ENCODE measurements around the gene ALOX15B.
"Not testable (repeated sequence)": the region's sequence is repeated elsewhere in the genome, so short reads cannot be mapped to it uniquely, and the experiment has no call there.

ALOX15B gene

DNA sequence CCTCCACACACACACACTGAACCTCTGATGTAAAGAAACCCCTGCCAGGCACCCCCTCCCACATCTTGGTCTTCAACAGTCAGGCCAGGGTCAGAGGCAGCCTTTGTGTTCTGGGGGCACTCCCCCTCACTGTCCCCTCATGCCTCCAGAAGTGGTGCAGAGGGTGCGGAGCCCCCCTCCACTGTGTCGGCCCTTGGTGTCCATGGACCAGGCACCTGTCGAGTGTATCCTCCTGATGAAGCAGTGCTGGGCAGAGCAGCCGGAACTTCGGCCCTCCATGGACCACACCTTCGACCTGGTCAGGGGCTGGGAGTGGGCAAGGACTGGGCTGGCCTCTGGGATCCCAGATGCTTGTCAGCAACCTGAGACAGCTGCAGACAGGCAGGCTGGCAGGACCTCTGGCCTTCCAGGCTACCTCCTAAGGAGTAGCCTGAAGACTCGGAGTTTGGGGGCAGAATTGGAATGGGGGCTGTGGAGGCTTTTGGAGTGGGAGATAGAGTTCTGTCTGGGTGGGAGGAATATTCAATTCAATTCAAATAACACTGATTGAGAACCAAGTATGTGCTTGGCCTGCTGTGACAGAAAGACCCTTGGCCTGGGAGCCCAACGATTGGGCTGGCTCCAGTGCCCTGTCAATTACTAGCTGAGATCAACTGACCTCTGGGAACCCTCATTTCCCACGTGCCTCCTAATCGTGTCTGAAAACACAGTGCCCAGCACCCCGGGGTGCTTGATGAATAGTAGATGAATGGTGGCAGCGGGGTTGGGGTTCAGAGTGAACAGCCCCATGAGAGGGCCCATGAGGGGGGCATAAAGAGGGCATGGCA, 24.9 kb upstream of the ALOX15B start:
- no peak for DNase-seq

DNA sequence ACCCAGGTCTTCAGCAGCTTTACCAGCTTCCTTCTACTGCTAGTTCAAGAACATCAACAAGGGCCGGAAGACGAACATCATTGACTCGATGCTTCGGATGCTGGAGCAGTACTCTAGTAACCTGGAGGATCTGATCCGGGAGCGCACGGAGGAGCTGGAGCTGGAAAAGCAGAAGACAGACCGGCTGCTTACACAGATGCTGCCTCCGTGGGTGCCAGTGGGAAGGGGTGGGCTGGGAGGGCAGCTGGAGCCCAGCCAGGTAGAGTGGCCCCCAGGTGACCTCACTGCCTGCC, 24.4 kb upstream of the ALOX15B start:
- DNase-seq: no peak

DNA sequence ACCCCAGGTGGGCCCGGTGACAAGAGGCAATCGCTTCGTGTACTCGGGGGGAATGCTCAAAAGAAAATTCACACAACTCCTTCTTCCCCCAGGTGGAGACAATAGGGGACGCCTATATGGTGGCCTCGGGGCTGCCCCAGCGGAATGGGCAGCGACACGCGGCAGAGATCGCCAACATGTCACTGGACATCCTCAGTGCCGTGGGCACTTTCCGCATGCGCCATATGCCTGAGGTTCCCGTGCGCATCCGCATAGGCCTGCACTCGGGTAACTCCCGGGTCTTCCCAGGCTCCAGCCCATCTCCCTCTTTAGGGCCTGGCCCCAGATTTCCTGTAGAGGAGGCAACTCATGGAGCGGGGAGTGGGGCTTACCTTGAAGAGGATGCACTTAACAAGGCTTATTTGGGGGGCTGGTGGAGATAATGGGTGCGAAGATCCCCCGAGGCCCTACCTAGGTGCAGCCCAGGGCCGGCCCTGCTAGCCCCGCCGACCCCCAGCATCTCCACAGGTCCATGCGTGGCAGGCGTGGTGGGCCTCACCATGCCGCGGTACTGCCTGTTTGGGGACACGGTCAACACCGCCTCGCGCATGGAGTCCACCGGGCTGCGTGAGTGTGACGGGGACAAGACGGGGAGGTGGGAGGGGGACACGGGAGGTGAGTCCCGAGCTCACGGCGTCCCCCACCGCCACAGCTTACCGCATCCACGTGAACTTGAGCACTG, 23.5 kb upstream of the ALOX15B start:
- no peak for DNase-seq

DNA sequence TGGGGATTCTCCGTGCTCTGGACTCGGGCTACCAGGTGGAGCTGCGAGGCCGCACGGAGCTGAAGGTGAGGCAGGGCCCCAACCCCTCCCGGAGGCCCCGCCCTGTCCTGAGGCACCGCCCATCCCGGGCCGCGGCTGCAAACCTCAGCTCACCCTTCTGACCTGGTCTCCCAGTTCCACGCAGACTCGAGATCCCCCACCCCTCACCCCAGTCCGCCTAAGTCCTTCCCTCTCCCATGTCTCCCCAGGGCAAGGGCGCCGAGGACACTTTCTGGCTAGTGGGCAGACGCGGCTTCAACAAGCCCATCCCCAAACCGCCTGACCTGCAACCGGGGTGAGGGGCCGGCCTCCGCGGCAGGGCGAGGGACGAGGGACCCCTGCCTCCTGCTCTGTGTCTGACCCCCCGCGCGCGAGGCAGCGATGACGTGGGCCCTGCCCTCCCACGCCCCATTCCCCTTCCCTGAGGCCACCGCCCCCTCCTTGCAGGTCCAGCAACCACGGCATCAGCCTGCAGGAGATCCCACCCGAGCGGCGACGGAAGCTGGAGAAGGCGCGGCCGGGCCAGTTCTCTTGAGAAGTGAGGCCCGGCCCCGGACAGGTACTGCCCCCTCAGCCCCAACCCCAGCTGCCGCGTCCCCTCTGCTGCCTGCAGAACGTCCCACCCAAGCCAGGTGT, 22.8 kb upstream of the ALOX15B start:
- DNase-seq: no peak

DNA sequence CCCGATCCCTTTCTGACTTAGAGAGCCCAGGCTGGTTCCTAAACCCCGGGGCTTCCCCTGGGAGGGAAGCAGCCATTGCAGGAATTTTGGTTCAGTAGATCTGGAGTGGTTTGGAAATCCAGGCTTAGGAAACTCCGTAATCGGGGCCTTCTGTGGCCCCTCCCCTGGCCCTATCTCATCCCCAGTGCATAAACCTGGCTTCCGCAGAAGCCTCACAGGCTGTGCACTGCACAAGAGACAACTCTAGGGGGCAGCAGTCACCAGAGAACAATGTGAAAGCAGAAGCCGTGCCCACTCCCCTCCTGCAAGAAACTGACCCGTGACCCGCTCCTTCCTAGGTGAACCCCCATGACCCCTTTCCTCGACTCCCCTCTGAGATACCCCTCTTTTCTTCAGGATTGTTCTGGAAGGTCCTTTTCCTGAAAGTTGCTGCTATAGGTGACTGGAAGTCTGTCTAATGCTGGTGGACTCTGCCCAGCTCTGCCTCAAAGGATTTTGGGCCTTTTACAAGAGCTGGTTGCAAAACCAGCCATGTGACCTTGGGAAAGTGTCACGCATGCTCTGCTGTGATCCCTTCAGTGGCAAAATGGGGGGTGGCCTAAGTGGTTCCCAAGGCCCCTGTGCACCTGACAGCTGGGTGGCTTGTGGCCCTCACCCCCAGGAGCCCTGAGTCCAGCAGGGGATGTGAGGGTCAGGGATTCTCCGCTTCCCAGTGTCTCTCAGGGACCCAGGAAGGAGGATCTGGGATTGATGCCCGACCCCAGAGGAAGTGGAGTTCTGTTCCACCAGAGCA, 22.0 kb upstream of the ALOX15B start:
- DNase-seq: no peak

DNA sequence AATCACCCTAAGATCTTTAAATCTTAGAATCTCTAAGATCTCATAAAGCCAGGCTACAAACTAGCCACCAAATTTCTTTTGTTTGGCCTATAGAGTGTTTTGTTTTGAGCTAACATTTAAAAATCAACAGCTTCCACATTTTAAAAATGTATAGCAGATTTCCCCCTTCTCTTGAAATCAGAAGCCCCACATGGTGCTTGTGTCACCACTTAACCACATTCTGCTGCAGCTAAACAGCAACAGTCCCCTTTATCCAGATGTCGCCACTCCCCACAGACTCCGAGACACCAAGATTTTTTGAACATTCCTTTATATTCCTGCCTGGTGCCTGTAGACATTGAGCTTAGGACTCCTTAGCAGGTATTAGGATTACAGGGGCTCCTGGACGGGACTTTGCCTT, 20.4 kb upstream of the ALOX15B start:
- no peak for DNase-seq

DNA sequence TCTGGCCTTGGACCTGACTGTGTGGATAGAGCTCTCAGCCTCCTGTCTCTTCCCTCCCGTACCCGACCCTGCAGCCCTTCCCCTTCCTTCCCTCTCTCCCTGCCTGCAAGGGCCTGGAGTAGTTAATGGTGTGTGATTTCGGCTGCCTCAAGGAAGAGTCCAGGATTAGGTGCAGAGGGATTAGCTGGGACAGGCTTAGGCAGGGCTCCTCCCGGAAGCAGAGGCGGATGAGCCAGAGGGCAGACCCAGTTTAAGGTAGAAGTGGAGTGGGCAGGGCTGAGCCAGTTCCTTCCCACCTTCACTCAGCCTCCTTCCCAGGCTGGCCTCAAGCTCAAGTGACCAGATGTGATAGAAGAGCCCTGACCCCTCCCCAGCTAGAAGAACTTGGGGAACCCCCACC, 19.7 kb upstream of the ALOX15B start:
- no peak for DNase-seq

DNA sequence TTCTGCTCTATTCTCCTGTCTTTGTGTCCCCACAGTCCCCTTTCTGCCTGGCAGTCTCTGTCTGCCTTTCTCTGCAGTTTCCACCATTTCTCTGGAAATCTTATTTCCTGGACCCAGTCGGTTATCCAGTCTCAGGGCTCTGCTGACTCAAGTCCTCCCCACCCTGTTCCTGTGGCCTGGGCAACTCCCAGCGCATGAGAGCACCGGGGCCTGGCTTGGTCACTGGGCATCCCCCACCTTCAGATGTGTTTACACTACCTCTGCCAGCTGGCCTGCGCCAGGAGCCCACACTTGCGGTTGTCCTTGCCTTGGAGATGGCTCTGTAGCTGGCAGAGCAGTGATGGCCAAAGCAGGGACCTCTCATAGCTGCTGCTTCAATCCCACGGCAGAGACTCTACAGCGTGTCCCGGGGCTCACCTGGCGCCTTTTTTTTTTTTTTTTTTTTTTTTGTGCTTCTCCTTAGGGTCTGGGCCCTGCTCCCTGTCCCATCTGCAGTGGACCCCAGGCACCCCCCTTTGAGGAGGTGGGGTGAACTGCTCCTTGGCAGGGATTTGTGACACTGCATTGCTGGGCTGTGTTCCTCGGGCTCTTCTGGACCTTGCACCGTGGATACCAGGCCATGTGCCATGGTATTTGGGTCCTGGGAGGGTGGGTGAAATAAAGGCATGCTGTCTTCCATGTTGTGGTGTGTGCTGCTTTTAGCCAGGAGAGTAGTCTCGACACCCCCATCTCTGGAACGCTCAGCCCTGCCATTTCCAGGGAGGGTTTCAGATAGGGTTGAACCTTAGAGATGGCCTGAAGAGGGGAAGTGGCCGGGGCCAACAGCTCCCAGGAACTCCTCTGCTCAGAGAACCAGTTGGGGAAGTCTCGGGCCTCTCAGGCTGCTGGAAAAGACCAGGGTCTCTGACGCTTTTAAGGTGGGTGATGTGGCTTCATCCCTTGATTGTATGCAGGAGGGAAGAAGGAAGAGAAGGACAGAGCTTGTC, 18.9 kb upstream of the ALOX15B start:
- DNase-seq: no peak

DNA sequence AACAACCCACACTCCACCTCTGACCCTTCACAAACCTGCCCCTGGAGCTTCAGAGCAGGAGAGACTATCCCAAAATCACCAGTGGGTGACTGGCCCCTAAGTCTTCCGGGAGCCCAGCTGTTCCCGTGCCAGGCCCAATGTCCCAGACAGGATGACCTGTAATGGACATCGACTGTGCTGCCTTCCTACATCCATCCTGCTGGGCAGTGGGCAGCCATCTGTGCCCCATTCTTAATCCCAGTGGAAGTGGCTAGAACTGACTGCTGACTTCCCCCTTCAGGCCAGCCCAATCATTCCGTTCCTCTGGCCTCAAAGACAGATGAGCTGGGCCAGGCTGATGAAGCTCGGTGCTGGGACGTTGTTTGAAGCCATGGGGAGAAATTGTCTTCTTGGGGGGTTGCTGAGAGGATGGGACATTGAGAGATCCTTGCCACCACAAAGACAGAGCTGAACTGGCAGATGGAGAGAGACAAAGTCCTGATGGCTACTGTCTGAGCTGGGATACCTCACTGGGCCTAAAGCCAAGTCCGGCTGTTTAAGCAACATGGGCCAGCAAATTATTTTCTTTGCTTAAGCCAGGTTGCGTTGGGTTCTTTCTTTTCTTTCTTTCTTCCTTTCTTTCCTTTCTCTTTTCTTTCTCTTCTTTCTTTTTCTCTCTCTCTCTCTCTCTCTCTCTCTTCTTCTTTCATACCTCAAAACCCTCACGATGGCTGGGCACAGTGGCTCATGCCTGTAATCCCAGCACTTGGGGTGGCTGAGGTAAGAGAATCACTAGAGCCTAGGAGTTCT, 17.9 kb upstream of the ALOX15B start:
- no peak for DNase-seq

DNA sequence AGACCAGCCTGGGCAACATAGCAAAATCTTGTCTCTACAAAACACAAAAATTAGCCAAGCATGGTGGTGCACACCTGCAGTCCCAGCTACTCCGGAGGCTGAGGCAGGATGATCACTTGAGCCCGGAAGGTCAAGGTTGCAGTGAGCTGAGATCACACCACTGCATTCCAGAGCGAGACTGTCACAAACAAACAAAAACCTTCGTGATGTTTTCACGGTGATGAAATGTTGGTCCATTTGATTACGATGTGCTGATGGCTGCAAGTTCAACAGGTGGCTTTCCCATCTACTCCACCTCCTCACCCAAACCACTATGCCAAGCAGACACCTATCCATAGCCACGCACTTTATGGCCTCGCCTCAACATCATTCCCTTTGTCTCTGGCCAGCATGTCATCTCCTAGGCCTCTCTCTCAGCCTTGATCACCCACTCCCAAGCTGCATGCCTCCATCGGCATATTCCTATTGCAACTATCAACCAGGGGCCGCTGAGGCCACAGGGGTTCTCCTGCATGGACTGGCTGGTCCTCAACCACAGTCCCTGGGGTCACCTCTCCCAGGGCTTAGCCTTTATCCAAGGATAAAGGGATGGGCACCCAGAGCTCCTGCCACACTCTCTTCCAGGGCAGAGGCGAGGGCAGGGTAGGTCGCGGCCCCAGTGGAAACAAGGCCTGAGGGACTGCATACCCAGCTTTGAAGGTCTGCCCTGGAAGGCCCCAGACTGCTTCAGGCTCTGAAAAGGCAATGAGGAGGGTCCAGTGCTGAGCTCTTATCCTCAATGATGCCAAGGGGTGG, 17.1 kb upstream of the ALOX15B start:
- no peak for DNase-seq

DNA sequence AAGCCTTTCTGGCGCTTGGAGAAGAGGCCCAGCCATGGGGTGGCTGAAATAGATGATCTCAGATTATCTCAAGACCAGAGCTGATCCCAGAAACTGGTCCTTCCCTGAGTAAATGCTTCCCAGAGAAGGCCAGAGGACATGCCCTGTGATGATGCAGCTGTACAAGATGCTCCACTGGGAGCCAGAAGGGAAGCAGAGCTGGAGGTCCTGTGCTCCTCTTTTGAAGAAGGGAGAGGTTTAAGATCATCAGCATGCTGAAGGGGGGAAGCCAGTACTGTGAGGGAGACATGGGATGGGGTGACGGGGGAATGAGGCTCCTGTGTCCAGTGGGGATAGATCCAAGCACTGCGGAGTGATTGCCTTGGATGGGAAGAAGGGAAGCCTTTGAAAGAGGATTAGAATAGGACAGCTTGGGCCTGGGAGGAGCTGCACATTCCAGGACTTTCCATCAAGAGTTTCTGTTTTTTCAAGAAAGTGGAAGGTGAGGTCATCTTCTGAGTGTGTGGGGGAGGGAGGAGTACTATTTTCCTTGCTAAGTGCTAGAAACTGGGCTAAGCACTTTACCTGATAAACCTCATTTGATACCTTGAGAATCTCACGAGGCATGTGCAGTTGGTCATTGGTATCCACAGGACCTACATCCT, 16.4 kb upstream of the ALOX15B start:
- no peak for DNase-seq

DNA sequence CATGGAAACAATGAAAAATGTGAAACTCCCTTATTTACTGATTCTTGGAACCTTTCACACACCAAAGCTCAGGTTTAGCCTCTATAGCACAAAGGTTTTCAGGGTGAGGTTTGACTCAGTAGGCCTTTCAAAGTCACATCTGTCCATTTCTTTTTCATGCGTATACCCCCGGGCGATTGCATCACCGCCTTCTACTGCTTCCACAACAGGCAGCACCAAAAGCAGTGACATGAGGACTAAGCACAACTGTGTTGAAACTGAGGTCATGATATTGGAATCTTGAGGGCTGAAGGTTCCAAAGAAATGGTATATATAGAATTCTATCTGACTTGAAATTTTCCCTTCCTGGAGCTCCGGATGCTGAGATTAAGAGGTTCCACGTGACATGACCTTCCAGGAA, 14.7 kb upstream of the ALOX15B start:
- DNase-seq: not testable (repeated sequence)

DNA sequence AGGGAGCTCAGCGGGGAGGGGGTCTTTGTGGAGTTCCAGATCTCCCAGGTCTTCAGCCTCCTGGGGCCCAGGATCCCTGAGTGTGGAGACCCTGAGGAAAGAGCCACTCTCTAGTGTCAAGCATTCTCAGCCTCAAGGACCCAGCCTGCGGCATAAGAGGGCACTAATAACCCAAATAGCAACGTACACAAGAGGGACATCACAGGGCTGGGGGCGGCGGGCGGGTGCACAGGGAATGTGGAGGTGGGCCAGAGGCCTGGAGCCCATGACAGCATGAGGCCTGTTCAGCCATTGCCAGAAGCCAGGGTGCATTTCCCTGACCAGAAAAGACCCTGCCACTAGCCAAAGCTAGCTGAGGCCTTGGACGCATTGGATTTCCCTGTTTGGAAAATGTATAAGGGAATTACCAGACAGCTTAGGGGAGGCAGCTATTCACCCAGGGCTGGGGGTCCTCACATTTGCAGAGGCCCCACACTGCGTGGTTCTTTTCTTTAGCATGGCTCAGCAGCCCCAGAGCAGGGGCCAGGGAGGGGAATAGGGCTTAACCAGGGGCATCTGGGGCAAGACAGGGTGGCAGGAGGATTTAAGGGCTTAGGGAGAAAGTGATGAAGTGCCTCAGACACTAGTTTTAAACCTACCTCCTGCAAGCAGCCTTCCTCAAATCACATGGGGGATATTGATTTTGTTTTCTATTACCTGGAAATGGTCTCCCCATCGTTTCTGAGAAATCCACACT, 13.5 kb upstream of the ALOX15B start:
- no peak for DNase-seq

DNA sequence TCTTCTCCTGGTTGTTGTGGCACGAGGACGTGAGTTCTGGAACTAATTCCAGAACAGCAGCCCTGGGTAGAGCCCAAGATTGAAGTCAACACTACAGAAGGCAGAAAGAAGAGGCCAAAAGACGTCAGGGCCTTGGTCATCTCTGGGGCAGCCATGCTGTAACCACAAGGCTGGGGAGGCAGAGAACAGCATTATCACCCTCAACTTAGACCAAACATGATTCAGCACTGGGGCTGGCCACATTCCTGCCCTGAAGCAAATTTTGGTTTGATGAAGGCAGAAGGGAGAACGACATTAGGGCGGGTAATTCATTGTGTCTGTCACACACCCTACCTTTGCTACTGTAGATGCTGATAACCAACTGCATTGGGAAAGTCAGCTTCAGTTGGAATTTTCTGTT, 9.7 kb upstream of the ALOX15B start:
- DNase-seq: no peak

DNA sequence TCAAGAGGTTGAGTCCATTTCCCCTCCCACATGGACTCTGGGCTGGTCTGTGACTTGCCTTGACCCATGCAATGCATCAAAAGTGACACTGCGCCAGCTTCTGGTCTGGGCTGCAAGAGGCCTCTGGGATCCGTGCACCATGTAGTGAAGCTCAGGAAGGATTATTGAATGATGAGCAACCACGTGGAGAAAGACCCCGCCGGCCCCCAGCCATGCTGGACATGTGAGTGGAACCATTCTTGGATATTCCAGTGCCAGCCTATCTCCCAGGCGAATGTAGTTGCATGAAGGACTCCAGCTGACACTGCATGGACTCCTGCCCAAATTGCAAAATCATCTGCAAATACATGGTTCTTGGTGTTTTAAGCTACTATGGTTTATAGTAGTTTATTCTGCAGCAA, 7.6 kb upstream of the ALOX15B start:
- no peak for DNase-seq

DNA sequence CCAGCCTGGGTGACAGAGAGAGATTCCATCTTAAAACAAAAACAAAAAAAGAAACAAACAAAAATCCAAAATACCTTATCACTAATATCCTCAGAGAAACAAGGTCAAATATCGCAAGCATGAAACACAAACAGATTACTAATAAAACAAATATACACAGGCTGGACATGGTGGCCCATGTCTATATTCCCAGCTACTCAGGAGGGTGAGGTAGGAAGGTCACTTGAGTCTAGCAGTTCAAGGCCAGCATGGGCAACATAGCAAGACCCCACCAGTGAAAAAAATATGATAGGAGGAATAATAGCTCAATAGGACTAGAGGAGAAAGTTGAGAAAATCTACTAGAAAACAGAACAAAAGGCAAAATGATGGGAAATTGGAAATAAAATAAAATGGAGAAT, 6.9 kb upstream of the ALOX15B start:
- DNase-seq: no peak

DNA sequence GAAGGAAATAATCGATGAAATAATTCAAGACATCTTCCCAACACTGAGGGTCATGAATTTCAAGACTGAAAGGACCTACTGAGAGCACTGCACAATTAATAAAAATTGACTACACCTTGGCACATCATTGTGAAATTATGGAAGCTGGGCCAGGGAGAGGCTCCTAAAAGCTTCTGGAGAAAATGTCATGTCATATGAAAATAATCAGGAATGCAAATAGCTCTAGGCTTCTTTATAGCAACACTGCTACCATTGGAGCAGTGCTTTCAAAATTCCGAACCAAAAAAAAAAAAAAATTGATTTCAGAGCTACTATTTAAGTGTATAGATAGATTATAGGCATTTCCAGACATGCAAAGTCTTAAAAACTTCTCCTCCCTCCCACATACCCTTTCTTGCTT, 6.4 kb upstream of the ALOX15B start:
- no peak for DNase-seq

DNA sequence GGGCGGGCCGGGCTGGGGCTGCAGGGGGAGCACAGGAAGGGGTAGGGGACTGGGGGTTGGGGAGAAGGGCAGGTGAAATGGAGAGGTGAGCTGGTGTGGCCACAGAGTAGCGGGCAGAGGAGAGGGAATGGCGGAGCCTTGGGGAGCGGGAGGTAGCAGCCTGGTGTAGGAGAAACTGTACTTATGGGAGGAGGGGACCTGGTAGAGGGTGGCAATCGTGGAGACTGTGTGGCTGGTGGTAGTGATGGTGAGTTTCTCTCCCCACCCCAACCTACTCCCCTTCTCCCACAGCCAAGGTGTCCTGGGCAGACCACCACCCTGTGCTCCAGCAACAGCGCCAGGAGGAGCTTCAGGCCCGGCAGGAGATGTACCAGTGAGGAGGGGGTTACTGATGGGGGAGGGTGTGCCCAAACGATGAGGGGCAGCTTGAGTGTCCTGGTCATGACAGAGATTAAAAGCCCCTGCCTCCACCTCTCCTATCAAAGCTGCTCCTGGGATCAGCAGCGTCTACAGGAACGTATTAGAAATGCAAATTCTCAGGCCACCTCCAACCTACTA, 831 bp downstream of the ALOX15B start:
- DNase-seq: no peak

Measured in GOT3 (cell line).